Ectodermal cell (in vitro differentiated cells): Measurements from ENCODE around the gene PAX2.

ENCODE experiments used
- H3K27ac ChIP-seq: 2 replicates; pipeline ENCODE4 v1.7.0; 2013; ENCODE audit warnings: mild to moderate bottlenecking, low read depth, low read length; ENCODE audit not compliant: insufficient read depth, poor library complexity, severe bottlenecking
- H3K27me3 ChIP-seq: 2 replicates; pipeline ENCODE4 v1.7.0; 2013; ENCODE audit warnings: mild to moderate bottlenecking, low read length; ENCODE audit not compliant: insufficient read depth, control insufficient read depth, poor library complexity, severe bottlenecking
- H3K36me3 ChIP-seq: one replicate; pipeline ENCODE4 v1.7.0; 2013; ENCODE audit warnings: low read length; ENCODE audit not compliant: control insufficient read depth, insufficient read depth
- H3K4me1 ChIP-seq: one replicate; pipeline ENCODE4 v1.7.0; 2013; ENCODE audit warnings: low read length; ENCODE audit not compliant: control insufficient read depth, insufficient read depth
- H3K4me3 ChIP-seq: 2 replicates; pipeline ENCODE4 v1.7.0; 2013; ENCODE audit warnings: low read depth, low read length, control low read depth; ENCODE audit not compliant: insufficient read depth
- H3K9me3 ChIP-seq: 2 replicates; pipeline ENCODE4 v1.7.0; 2013; ENCODE audit warnings: mild to moderate bottlenecking, low read length, moderate library complexity; ENCODE audit not compliant: control insufficient read depth
- WGBS, 2 experiments: methylation state at CpG; one replicate each; pipeline ENCODE4 v1.1.7; 2013; ENCODE audit warnings: missing lambda C conversion rate in 2 of 2; 5-methylcytosine and 5-hydroxymethylcytosine counted together

Gene PAX2

DNA sequence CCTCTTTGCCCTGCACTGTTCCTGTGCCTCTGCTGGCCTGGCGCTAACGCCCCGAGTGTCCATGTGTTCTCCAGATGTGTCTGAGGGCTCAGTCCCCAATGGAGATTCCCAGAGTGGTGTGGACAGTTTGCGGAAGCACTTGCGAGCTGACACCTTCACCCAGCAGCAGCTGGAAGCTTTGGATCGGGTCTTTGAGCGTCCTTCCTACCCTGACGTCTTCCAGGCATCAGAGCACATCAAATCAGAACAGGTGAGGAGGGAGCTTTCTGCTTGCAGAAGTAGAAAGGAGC lies 60.9 kb downstream of the PAX2 start:
- no peaks in the 10 kb centered on the region for H3K9me3 ChIP-seq
- H3K27ac ChIP-seq, result no peak overlapping the region
- WGBS, 2 experiments, result 92 to 94% methylated on average over 8 of the region's 8 CpGs
- peaks cover 19% of the 10 kb centered on the region for H3K4me1 ChIP-seq
- H3K27me3 ChIP-seq, result peaks cover 44% of the 10 kb centered on the region
- no peak overlapping the region for H3K4me3 ChIP-seq
- H3K36me3 ChIP-seq, result no peaks in the 10 kb centered on the region

DNA sequence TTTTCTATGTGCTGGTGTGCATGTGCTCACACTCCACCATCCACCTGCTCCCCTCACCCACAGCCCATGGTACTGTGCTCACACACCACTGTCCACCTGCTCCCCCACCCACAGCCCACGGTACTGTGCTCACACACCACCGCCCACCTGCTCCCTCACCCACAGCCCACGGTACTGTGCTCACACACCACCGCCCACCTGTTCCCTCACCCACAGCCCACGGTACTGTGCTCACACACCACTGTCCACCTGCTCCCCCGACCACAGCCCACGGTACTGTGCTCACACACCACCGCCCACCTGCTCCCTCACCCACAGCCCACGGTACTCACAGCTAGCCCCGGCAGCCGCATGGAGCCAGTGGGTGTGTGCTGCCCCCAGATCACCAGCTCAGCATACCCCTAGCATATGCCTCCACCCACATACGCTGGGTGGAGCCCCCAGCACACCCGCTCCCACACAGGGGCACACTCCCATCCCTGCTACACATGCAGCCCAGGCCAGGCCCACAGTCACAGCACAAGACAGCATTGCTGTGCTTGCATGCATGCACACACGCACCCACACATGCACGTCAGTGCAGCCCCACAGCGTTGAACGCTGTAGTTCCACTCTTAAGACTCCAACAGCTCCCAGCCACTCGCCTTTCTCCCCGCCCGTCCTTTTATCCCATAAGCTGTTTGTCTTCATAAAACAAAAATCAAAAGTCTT lies 62.0 kb downstream of the PAX2 start:
- Histone ChIP-seq H3K9me3 (no peaks in the 10 kb centered on the region), H3K4me3 (no peak overlapping the region), H3K27ac (no peak overlapping the region), H3K36me3 (no peaks in the 10 kb centered on the region), H3K27me3 (peaks cover 55% of the 10 kb centered on the region), H3K4me1 (peaks cover 19% of the 10 kb centered on the region)
- WGBS, 2 experiments, result 91 to 92% methylated on average over 20 of the region's 20 CpGs

DNA sequence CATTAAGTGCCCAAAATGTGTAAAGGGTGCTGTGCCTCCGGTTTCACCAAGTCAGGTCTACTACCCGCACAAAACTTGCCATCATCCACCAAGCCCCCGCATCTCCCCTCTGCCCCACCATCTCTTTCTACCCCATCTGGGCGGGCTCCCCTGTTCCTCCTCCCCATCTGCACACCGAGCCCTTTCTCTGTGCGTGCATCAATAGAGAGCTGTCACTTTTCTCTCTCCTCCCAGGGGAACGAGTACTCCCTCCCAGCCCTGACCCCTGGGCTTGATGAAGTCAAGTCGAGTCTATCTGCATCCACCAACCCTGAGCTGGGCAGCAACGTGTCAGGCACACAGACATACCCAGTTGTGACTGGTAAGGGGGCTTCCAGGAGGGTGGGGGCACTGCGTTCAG lies 63.5 kb downstream of the PAX2 start:
- H3K4me1 ChIP-seq, result peaks cover 5% of the 10 kb centered on the region
- H3K27ac ChIP-seq, result no peak overlapping the region
- no peak overlapping the region for H3K4me3 ChIP-seq
- WGBS, 2 experiments, result 83 to 88% methylated on average over 10 of the region's 10 CpGs
- no peaks in the 10 kb centered on the region for H3K9me3 ChIP-seq
- peaks cover 60% of the 10 kb centered on the region for H3K27me3 ChIP-seq
- no peaks in the 10 kb centered on the region for H3K36me3 ChIP-seq

DNA sequence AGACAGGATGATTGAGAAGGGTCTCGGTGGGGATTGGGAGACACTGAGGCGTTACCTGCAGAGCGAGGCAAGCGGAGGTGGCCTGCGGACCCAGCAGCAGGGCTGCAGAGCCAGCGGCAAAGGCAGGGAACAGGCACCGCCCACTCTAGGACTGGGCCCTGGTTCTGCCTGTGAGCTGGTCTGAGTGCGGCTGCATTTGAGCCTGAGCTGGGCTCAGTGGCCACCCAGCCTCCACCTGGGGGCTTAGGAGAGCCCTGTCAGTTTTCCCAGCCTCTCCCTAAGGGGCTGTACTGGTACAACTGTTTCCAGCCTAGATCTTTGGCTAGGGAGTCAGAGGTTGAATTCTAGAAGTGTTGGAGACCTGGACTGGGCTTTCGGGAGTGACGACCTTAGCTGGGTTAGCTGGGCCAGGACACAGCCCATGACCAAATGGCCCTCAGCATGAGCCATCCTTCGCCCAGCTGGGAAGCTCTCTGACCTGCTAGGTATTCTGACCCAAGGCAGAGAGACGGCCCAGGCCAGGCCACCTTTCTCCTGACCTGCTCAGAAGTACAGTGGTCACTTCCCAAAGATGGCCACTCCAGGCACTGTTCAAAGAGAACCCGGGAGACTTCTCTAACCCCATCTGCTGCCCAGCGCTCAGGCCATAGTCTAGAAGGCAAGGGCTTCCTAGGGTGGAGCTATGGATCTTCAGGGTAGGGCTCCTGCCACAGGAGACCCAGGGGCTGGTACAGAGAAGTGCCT lies 64.9 kb downstream of the PAX2 start:
- H3K27ac ChIP-seq, result no peak overlapping the region
- 91 to 93% methylated on average over 14 of the region's 14 CpGs for WGBS, 2 experiments
- no peaks in the 10 kb centered on the region for H3K36me3 ChIP-seq
- no peaks in the 10 kb centered on the region for H3K4me1 ChIP-seq
- no peaks in the 10 kb centered on the region for H3K9me3 ChIP-seq
- peaks cover 65% of the 10 kb centered on the region for H3K27me3 ChIP-seq
- no peak overlapping the region for H3K4me3 ChIP-seq

- Histone ChIP-seq H3K27ac (no peak overlapping the region), H3K36me3 (no peaks in the 10 kb centered on the region), H3K27me3 (peaks cover 68% of the 10 kb centered on the region), H3K9me3 (no peaks in the 10 kb centered on the region), H3K4me1 (no peaks in the 10 kb centered on the region), H3K4me3 (no peak overlapping the region)
- WGBS, 2 experiments, result 94 to 96% methylated on average over 7 of the region's 7 CpGs
Observed at GRCh38 chr10:100810835-100811116, 65.4 kb downstream of the PAX2 start.

DNA sequence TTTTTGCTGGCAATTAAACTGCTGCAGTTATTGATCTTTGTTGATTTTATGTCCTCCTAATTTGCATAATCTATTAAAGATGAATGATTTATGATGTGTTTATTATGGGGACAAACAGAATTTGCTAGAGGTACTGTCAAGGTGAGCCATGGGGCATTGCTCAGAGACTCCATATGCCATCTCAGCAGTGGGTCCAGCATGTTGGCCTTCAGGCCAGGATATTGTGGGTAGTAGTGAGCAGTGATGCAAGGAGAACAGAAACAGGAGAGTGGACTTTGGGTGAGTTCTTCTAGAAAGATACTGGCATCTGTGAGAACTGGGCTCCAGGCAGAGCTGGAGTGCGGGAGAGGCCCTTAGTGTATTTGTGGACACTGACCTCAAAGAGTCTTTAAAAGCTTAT lies 65.9 kb downstream of the PAX2 start:
- no peaks in the 10 kb centered on the region for H3K36me3 ChIP-seq
- no peak overlapping the region for H3K27ac ChIP-seq
- peaks cover 2% of the 10 kb centered on the region for H3K4me1 ChIP-seq
- WGBS, 2 experiments, result 96 to 97% methylated on average over 1 of the region's 1 CpG
- H3K4me3 ChIP-seq, result no peak overlapping the region
- no peaks in the 10 kb centered on the region for H3K9me3 ChIP-seq
- peaks cover 68% of the 10 kb centered on the region for H3K27me3 ChIP-seq

- no peaks in the 10 kb centered on the region for H3K9me3 ChIP-seq
- peaks cover 75% of the 10 kb centered on the region for H3K27me3 ChIP-seq
- 90 to 91% methylated on average over 16 of the region's 16 CpGs for WGBS, 2 experiments
Observed at GRCh38 chr10:100811752-100812750, 66.7 kb downstream of the PAX2 start.

DNA sequence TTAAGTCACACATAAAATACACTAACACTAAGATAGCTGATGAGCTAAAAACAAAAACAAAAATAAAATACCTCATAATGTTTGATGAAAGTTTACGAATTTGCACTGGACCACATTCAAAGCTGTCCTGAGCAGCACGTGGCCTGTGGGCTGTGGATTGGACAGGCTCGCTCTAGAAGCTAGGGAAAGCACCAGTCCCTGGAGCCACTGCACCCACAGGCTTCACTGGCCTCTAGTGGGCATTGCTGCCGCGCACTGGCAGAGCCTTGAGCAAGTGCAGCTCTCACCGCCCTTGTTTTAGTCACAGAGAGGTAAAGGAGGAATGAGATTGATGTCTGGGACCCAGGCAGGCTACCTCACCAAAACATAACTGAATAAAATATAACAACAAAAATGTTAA lies 67.6 kb downstream of the PAX2 start:
- WGBS, 2 experiments, result 85 to 86% methylated on average over 5 to 6 of the region's 6 CpGs
- H3K4me3 ChIP-seq, result no peak overlapping the region
- peaks cover 84% of the 10 kb centered on the region for H3K27me3 ChIP-seq
- H3K27ac ChIP-seq, result no peak overlapping the region
- H3K36me3 ChIP-seq, result no peaks in the 10 kb centered on the region
- H3K4me1 ChIP-seq, result peaks cover 9% of the 10 kb centered on the region
- H3K9me3 ChIP-seq, result no peaks in the 10 kb centered on the region

More at GRCh38 chr10:100811752-100812750, 66.7 kb downstream of the PAX2 start:
- Histone ChIP-seq H3K27ac (no peak overlapping the region), H3K4me1 (peaks cover 9% of the 10 kb centered on the region), H3K36me3 (no peaks in the 10 kb centered on the region), H3K4me3 (no peak overlapping the region)

DNA sequence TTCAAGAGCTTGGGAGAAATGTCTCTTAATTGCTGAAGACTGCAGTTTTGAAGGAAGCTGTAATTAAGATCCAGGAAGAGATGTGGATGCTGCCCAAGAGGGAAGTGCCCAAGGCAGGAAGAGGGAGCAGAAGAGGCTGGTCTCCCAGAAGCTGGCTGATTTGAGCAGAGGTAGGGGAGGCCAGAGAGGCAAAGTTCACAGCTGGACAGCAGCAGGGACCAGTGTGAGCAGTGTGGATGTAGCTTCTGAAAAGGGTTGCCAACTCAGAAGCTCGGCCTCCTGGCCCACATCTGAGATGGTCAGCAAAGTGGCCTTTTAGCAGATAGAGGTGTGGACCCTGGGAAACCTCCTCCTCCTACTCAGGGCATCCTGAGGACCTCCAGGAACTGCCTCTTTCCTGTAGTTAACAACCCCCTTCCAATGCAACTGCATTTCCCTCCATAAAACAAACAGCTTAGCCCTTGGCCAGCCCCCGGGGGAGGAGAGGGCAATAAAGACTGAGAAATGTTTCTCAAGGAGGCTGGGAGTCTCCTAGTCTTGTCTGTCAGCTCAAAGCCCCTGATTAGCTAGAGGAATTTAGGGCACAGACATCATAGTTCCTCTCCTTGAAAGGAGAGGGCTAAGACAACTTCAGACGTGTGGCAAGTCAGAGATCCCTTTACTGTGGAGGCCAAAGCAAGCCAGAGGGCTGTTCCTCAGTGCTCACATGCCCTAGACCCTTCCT lies 69.5 kb downstream of the PAX2 start:
- 59 to 64% methylated on average over 3 of the region's 3 CpGs for WGBS, 2 experiments
- Histone ChIP-seq H3K36me3 (no peaks in the 10 kb centered on the region), H3K27me3 (peaks cover 97% of the 10 kb centered on the region), H3K4me3 (no peak overlapping the region), H3K9me3 (no peaks in the 10 kb centered on the region), H3K4me1 (peaks cover 9% of the 10 kb centered on the region), H3K27ac (no peak overlapping the region)
